ENCODE results near the gene ITCH.

Gene ITCH

DNA sequence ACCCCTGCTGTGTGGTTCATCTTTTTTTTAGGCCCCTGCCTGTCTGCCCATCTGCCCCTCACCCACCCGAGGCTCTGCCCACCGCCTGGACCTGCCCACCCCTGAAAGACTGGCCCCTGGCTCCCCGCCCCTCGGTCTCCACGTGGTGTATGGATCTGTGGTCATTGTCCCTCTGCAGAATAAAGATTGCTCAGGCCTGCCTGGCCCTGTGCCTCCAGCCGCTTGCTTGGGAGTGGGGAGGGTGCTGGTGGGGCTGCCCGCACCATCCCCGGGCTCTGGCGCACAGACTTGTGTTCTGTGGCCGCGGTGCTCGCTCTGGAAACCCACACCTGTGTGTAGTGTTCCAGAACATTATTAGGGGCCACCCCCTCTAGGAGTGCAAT lies 197.1 kb downstream of the ITCH start:
- DNase-seq = no peak

DNA sequence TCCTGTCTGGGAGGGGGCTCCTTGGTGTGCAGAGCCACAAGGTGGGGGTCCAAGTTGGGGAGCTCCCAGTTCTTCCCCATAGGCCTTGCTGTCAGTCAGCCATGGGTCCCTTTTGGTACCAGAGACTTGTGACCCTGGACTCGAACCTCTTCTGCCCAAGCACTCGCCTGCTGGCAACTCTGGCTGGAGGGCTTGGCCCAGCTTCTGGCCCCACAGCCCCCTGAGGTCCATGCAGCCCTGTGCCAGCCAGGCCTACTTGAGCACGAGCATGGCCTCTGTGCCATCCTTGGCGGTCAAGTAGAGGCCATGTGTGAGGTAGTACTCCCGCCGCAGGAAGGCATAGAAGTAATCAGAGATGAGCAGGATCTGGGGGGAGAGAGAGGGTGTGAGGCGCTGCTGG lies 197.5 kb downstream of the ITCH start:
- DNase-seq = no peak

Measured in NCI-H146 (cell line).